Kidney epithelial cell (primary cell): ENCODE measurements around the gene MT3. TPM values are rescaled to one million over a fixed set of nuclear protein-coding genes. Genes with fewer than 3 reads are reported as not detected.

Source experiments
- DNase-seq: peaks from one replicate; pipeline ENCODE4 v3.0.0-alpha.2; 2010; ENCODE audit warnings: low read depth
- H3K27me3 ChIP-seq: 2 replicates; pipeline ENCODE4 v1.6.0; 2011; ENCODE audit warnings: low read length; ENCODE audit not compliant: control insufficient read depth, insufficient read depth
- H3K36me3 ChIP-seq: 2 replicates; pipeline ENCODE4 v1.5.1; 2011; ENCODE audit warnings: low read length; ENCODE audit not compliant: control insufficient read depth, insufficient read depth
- H3K4me3 ChIP-seq: 2 replicates; pipeline ENCODE4 v1.5.1; 2011; ENCODE audit warnings: low read depth, mild to moderate bottlenecking, control low read depth, low read length
- CTCF ChIP-seq: IDR thresholded peaks from 2 replicates; pipeline ENCODE4 v1.5.1; 2011; ENCODE audit warnings: mild to moderate bottlenecking, moderate library complexity, low read length, control low read depth, inconsistent platforms; ENCODE audit not compliant: insufficient read depth, poor library complexity, severe bottlenecking
- total RNA-seq: library from RNA; depleted of rRNA; stranded (reverse); fragments of >200 nt; gene quantifications from 2 replicates; pipeline ENCODE4 v1.2.3, GENCODE V29; 2015

MT3 gene
- total RNA-seq, 1 donor from 2014 or later, result not detected

DNA sequence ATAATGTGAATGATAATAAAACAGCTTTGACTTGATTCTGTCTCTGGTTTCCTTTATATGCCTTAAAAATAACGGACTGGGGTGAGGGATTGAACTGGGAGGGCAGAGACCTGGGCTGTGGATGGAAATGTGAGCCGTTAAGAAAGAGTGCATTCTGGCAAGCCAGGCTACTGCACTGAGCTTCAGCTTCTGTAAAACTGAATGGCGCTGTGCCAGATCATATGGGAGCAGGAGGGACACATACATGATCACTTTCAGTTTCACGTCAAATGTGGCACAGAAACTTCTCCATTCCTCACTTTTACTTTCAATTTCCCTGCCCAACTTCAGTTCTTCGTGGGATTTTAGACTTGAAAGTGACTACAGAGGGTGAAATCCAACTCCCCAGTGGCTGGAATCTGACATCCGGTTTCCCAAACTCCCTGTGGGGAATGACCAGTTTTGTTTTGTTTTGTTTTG is 20.2 kb downstream of the MT3 start:
- no peaks in the 10 kb centered on the region for H3K27me3 ChIP-seq
- no peaks in the 10 kb centered on the region for H3K36me3 ChIP-seq
- H3K4me3 ChIP-seq, result peak overlapping the region; percentile 87
- no peak for TF ChIP-seq CTCF
- DNase-seq, result no peak

DNA sequence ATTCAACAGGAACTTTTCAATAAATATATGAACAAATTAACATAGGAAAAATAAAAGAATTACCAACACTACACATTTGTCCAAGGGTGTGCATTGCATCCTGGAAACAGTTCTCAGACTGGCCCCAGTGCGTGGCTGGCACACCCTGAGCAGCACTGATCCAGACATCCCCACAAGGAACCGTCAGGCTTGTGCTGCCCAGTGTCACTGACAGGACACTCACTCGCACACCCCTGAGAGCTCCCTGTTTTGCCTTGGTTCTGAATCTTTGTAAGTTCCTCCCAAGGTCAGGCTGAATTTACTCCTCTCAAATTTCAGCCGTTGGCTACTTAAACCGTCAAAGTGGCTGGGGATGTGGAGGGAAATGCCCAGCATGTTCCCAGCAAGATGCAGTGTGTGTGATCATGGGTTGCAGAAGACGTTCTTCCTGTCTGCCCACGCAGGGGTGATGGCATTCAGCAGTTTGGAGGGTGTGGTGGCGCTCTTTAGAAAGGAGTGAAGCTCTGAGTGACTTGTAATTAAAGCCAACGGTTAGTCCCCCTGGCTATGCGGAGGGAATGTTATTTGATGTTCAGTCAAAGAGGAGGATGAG is 20.8 kb downstream of the MT3 start:
- H3K36me3 ChIP-seq, result no peaks in the 10 kb centered on the region
- DNase-seq, result no peak
- no peaks in the 10 kb centered on the region for H3K27me3 ChIP-seq
- no peak for TF ChIP-seq CTCF
- peak overlapping the region; percentile 87 for H3K4me3 ChIP-seq

DNA sequence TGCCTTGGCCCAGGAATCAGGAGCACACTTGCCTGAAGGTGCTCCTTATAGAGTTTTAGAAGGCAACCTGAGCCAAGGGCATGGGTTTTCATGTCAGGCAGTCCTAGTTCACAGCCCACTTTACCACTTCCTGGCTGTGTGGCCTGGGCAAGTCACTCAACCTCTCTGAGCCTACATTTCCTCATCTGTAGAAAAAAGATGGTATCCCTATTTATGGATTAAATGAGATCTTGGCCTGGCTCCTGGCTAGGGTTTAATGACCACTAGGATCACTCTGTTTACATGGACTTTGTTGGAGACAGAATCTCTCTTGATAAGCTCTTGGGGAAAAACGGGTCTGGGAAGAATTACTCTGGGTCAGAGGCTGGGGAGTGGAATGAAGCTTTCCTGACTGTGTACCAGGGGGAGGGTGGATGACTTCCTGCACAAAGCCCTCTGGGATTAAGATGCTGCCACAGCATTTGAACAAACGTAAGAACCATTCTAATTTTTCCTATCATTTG is 21.3 kb downstream of the MT3 start:
- Histone ChIP-seq H3K27me3 (no peaks in the 10 kb centered on the region), H3K4me3 (no peak overlapping the region), H3K36me3 (no peaks in the 10 kb centered on the region)
- DNase-seq, result no peak
- no peak for TF ChIP-seq CTCF

DNA sequence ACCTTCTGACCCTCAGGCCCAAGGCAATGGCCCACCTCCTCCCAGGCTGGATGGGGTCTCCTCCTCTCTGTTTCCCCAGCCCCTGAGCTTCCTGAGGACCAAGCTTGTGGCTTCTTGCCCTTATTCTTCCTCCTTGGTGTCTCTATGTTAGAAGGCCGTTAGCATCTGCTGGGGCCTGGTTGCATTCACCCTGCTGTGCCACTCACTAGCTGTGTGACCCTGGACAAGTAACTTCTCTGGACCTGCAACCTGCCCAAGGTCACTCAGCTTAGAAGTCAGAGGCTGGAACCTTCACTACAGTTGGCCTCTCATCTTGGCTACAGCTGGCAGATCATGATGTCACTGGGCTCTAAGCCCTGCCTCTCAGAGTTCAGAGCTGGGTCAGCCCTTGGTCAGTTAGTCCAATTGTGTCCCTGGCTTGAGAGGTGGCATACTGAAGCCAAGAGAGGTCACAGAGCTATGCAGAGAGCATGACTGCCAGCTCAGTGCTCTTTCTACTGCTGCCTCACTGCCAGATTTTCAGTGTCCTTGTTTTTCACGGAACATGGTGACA is 22.0 kb downstream of the MT3 start:
- no peak for TF ChIP-seq CTCF
- Histone ChIP-seq H3K36me3 (no peaks in the 10 kb centered on the region), H3K27me3 (no peaks in the 10 kb centered on the region), H3K4me3 (no peak overlapping the region)
- DNase-seq, result no peak

DNA sequence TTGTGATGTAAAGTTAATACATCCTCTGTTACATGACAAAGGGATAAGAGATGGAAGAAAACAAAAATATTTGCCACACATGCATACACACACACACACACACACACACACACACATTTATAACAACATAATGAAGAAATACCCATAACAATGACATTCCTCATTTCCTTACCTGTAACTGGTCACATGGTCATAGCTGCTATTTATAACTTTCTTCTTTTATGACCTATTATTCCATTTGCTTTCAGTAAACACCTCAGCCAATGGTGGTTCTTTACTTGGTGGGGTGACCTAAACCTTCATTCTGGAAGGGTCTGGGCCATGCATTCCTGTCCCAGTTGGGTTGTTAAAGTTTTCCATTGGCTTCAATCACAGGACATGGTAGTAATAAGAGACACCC is 24.4 kb downstream of the MT3 start:
- H3K36me3 ChIP-seq, result no peaks in the 10 kb centered on the region
- H3K4me3 ChIP-seq, result no peak overlapping the region
- TF ChIP-seq CTCF, result no peak
- no peaks in the 10 kb centered on the region for H3K27me3 ChIP-seq
- no peak for DNase-seq
